Activated naive CD4-positive, alpha-beta T cell (primary cell): Measurements from ENCODE around the gene CNOT4.
"Not testable (repeated sequence)": the region's sequence is repeated elsewhere in the genome, so short reads cannot be mapped to it uniquely, and the experiment has no call there.

Experiments used
- DNase-seq, 4 experiments: peaks; one replicate each; lab custom pipeline; 2025; lab: John Stamatoyannopoulos, UW

Gene CNOT4

DNA sequence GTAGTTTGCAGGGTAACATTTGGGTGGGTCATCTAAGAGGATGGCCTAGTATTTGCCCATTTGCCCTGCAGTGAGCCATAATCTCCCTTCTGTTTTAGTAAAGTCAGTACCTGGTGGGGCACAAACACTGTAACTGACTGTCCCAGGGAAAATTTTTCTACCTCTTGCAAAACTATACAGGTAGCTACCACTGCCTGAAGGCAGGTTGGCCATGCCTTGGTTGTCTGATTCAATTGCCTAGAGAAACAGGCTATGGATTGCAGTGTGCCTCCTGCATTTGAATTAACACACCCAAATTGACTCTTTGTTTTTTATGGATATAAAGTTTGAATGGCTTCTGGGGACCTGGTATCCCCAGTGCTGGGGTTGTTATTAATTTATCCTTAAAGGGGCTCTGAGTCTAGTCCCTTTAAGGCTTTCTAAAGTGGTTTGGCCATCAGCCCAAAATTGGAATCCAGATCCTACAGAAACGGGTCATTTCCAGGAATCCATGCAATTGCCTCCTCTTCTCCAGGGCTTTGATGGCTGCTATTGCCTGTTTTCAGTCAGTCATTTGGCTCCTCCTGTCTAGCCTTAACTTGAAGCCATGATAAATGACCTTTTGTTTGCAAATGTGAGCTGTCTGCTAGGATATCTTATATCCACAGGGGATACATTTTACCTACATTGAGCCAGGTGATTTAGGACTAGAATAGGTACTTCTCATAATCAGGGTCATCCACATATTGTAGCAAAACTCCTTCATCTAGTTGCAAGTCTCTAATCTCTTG, 187.1 kb downstream of the CNOT4 start:
- no peak for DNase-seq

GRCh38 chr7:135321556-135321955, 188.3 kb downstream of the CNOT4 start:
- DNase-seq: no peak

DNA sequence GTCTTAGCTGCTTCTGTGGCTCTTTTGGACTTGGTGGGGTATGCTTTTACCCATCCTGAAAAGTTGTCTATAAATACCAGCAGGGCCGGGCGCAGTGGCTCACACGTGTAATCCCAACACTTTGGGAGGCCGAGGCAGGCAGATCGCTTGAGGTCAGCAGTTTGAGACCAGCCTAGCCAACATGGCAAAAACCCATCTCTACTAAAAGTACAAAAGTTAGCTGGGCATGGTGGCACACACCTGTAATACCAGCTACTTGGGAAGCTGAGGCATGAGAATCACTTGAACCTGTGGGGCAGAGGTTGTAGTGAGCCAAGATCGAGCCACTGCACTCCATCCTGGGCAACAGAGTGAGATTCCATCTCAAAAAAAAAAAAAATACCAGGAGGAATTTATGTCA, 188.9 kb downstream of the CNOT4 start:
- DNase-seq: not testable (repeated sequence)

GRCh38 chr7:135320268-135320667, 189.6 kb downstream of the CNOT4 start:
- DNase-seq: no peak

GRCh38 chr7:135317676-135318325, 192.1 kb downstream of the CNOT4 start:
- no peak for DNase-seq

GRCh38 chr7:135316648-135317313, 193.1 kb downstream of the CNOT4 start:
- DNase-seq: no peak

GRCh38 chr7:135313971-135314370, 195.9 kb downstream of the CNOT4 start:
- DNase-seq: no peak
